Gastroesophageal sphincter (tissue), 4 donors: ENCODE data around the gene CHD9NB. TPM values are rescaled to one million over a fixed set of nuclear protein-coding genes. Genes with fewer than 3 reads are reported as not detected.

ENCODE experiments used
- ATAC-seq: fragments of 150-250 bp; one replicate; pipeline ENCODE4 v1.9.1; 2016; ENCODE audit warnings: mild to moderate bottlenecking, moderate library complexity
- H3K27ac ChIP-seq, 4 donors: fragments of 200-600 bp; sonication (generic) in 3 of 4; 1 replicate in 3 of 4; 2 replicates in 1 of 4; pipeline ENCODE4 v1.5.1; 2016 to 2019
- H3K27me3 ChIP-seq: fragments of 200-600 bp; sonication (generic); one replicate; pipeline ENCODE4 v1.5.1; 2019
- H3K36me3 ChIP-seq, 2 donors: fragments of 200-600 bp; sonication (generic); one replicate each; pipeline ENCODE4 v1.5.1; 2019; ENCODE audit warnings: control low read depth in 1 of 2
- H3K4me1 ChIP-seq, 3 donors: fragments of 200-600 bp; sonication (generic); 1 replicate in 2 of 3; 2 replicates in 1 of 3; pipeline ENCODE4 v1.5.1; 2016 to 2019; ENCODE audit warnings: control low read depth in 2 of 3
- H3K4me3 ChIP-seq, 2 donors: fragments of 200-600 bp; sonication (generic); one replicate each; pipeline ENCODE4 v1.5.1; 2019; ENCODE audit warnings: mild to moderate bottlenecking in 1 of 2, moderate library complexity in 1 of 2
- H3K9me3 ChIP-seq, 3 donors: fragments of 200-600 bp; sonication (generic); one replicate each; pipeline ENCODE4 v1.5.1; 2017 to 2019; ENCODE audit warnings: control low read depth in 2 of 3
- EP300 ChIP-seq: sonication (generic); formaldehyde crosslinking; IDR thresholded peaks from one replicate; pipeline ENCODE4 v1.6.1; 2017; ENCODE audit warnings: antibody characterized with exemption, mild to moderate bottlenecking
- POLR2A ChIP-seq, 2 donors: fragments of 450-650 bp; IDR thresholded peaks; one replicate each; pipeline ENCODE4 v1.6.1; 2017; ENCODE audit warnings: antibody characterized with exemption in 2 of 2, mild to moderate bottlenecking in 2 of 2, moderate library complexity in 1 of 2
- POLR2AphosphoS5 ChIP-seq: sonication (generic); formaldehyde crosslinking; IDR thresholded peaks from one replicate; pipeline ENCODE4 v1.6.1; 2017; ENCODE audit warnings: antibody characterized with exemption
- WGBS, 2 donors: methylation state at CpG; one replicate each; pipeline ENCODE4 v1.1.5; 2018; ENCODE audit warnings: low coverage in 1 of 2; 5-methylcytosine and 5-hydroxymethylcytosine counted together
- total RNA-seq, 4 donors: library from RNA; depleted of rRNA; stranded (reverse); fragments of >200 nt; gene quantifications; one replicate each; pipeline ENCODE4 v1.1.0, GENCODE V29; 2016
- TF ChIP-seq, protein P1 (sequence below), 4 experiments: fragments of 200-600 bp in 2 of 4; fragments of 450-650 bp in 2 of 4; sonication (generic) in 1 of 4; IDR thresholded peaks; one replicate each; pipeline ENCODE4 v1.5.1; 2017 to 2019; ENCODE audit warnings: antibody characterized with exemption in 4 of 4, mild to moderate bottlenecking in 2 of 4, moderate library complexity in 2 of 4

CHD9NB gene
- total RNA-seq = 1 to 10 TPM in 1 of 4 donors, under 1 TPM in 1, not detected in 2; 0.17 to 1.1 TPM

DNA sequence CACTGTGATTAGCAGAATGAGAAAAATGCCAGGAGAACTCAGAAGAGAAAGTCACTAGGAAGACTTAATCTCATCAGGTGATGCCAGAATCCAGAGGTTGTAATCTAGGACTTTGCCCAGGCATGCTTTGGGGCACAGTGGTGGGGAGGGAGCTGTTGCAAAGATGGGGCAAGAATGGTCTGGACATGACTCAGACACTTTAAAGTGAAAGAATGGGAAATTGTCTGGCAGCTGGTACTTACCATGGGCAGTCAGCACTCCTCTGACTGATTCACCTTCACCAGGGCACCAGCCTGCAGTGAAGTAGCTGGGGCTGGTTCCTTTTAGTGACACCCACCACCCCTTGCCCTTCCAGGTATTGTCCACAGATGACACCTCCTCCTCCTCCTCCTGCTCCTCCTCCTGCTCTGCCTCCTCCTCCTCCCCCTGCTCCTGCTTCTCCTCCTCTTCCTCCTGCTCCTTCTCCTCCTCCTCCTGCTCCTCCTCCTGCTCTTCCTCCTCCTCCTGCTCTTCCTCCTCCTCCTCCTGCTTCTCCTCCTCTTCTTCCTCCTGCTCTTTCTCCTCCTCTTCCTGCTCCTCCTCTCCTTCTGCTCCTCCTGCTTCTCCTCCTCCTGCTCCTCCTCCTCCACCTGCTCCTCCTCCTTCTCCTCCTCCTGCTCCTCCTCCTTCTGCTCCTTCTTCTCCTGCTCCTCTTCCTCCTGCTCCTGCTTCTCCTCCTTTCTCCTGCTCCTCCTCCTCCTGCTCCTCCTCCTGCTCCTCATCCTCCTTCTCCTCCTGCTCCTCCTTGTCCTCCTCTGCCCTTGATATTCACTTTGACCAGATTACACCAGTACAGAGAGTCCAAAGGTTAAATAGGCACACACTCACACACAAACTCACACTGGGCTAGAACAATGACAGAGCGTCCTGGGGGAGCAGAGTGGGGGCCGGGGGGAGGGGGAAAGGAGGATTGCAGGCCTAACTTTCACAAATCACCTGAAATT, at the start of gene CHD9NB:
TSS of gene CHD9NB (minus strand) at position 379 of the 983 bp plus-strand sequence. CDS start 8,739 bp downstream, outside the sequence.
- WGBS, 2 donors = no CpG with 5 or more reads among the region's 2 CpGs
- peaks cover 0 to 35% (median 5%) of the 10 kb centered on the region in 3 donors for H3K4me1 ChIP-seq
- no peaks in the 10 kb centered on the region for H3K9me3 ChIP-seq
- TF ChIP-seq EP300 (no peak), POLR2AphosphoS5 (no peak), POLR2A (IDR thresholded peaks at IDR 0.05) (no peak)
- TF ChIP-seq, protein P1, sequence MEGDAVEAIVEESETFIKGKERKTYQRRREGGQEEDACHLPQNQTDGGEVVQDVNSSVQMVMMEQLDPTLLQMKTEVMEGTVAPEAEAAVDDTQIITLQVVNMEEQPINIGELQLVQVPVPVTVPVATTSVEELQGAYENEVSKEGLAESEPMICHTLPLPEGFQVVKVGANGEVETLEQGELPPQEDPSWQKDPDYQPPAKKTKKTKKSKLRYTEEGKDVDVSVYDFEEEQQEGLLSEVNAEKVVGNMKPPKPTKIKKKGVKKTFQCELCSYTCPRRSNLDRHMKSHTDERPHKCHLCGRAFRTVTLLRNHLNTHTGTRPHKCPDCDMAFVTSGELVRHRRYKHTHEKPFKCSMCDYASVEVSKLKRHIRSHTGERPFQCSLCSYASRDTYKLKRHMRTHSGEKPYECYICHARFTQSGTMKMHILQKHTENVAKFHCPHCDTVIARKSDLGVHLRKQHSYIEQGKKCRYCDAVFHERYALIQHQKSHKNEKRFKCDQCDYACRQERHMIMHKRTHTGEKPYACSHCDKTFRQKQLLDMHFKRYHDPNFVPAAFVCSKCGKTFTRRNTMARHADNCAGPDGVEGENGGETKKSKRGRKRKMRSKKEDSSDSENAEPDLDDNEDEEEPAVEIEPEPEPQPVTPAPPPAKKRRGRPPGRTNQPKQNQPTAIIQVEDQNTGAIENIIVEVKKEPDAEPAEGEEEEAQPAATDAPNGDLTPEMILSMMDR (IDR thresholded peaks at IDR 0.05) = no peak
- H3K27me3 ChIP-seq = no peaks in the 10 kb centered on the region
- no peak within 1 kb of the TSS for H3K4me3 ChIP-seq
- peak within 1 kb of the TSS in 1 of 4 donors; percentile 26 for H3K27ac ChIP-seq
- peak; percentile 38 for ATAC-seq
- no peaks in the 10 kb centered on the region for H3K36me3 ChIP-seq

DNA sequence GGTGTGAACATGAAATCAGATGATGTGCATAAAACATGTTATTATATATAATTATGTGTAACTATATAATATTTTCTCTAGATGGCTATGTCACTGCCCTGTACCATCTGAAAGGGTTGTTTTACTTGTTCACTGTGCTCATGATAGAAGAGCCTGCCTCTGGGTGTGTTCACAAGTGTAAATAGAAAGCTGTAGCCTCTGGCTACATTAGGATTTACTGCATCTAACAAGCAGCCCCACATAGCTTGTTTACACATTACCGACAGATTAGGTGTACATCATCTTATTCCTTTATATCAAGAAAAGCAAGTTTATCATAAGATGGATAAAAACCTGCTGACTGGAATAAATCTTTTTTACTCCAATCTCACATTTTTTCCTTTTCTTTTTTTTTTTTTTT, 48.2 kb upstream of the CHD9NB start:
- TF ChIP-seq, protein P1 (IDR thresholded peaks at IDR 0.05) = no peak
- TF ChIP-seq POLR2AphosphoS5 = no peak
- no peak for TF ChIP-seq POLR2A (IDR thresholded peaks at IDR 0.05)
- TF ChIP-seq EP300 = no peak
- Histone ChIP-seq H3K4me3 (no peak overlapping the region), H3K27ac (peak overlapping the region; percentile 48 to 93 (median 88)), H3K4me1 (peaks cover 8 to 51% (median 28%) of the 10 kb centered on the region in 3 donors), H3K36me3 (no peaks in the 10 kb centered on the region), H3K27me3 (no peaks in the 10 kb centered on the region), H3K9me3 (no peaks in the 10 kb centered on the region)
- no peak for ATAC-seq
- WGBS, 2 donors = 87 to 89% methylated on average over 1 of the region's 1 CpG

DNA sequence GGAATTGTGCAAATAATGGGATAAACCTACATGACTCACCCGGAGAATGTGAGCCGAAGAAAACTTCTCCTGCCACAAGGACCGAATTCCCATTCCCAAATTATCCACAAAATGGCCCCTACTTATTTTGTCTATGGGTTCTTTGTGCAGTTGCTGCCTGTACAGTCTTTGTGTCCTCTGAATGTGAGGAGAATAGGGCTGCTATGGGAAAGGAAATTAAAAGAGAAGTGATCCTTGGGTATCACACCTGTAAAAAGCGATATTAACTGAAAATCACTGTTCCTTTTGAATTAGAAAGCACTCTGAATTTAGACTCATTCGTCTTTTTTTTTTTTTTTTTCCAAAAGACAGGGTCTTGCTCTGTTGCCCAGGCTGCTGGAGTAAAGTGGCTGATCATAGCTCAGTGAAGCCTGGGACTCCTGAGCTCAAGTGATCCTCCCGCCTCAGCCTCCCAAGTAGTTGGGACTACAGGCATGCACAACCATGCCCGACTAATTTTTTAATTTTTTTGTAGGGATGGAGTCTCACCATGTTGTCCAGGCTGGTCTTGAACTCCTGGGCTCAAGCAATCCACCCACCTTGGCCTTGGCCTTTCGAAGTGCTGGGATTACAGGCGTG, 47.5 kb upstream of the CHD9NB start:
- H3K27ac ChIP-seq = peak overlapping the region; percentile 48 to 93 (median 88)
- ATAC-seq = no peak
- peak overlapping the region in 1 of 2 donors; percentile 51 for H3K4me3 ChIP-seq
- WGBS, 2 donors = 40 to 56% methylated on average over 6 to 9 of the region's 9 CpGs
- TF ChIP-seq, protein P1 (IDR thresholded peaks at IDR 0.05) = no peak
- TF ChIP-seq EP300 (no peak), POLR2AphosphoS5 (no peak), POLR2A (IDR thresholded peaks at IDR 0.05) (no peak)
- H3K9me3 ChIP-seq = no peaks in the 10 kb centered on the region
- H3K4me1 ChIP-seq = peaks cover 8 to 51% (median 28%) of the 10 kb centered on the region in 3 donors
- H3K27me3 ChIP-seq = no peaks in the 10 kb centered on the region
- no peaks in the 10 kb centered on the region for H3K36me3 ChIP-seq

DNA sequence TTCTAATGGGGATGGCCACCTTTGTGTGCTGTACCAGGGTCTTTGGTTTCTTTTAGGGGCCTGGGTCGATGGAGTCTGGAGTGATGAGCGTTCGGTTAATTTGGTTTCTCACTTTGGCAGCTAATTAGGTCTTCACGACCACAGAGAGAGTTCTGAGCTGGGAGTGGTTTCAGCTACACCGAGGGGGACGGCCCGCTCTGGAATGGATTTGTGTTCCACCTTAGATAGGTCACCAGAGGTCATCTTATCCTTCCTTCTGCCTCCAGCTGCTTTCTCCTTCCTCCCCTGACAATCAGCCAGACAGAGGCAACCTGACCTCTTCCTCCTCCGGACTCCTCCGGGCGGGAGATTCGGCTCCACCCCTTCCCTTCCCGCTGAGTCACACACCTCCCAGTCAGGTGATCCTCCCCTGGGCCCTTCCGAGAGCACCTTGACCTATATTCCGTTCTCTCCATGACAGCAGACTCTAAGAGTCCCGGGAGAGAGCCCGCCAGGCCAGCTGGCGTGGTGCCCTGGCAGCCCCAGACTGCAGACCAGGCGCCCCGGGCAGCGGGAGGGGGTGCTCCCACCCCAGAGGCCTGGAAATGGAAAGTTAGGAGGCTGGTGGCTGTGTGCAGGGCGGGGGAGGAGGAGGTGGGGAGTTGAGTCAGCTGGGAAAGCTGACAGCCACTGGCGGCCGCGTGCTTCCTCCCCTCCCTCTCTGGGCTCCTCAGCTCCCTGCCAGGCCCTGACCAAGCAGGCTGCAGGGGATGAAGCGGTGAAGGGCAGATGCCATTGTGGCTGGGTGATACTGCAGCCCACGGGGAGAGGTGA, 46.8 kb upstream of the CHD9NB start:
- ATAC-seq = peak; percentile 87
- H3K4me1 ChIP-seq = peaks cover 8 to 51% (median 28%) of the 10 kb centered on the region in 3 donors

More for the DNA sequence above, 46.8 kb upstream of the CHD9NB start:
- TF ChIP-seq, protein P1 (IDR thresholded peaks at IDR 0.05) = no peak
- TF ChIP-seq POLR2AphosphoS5 = peak; percentile 65
- WGBS, 2 donors = 0 to 3% methylated on average over 8 of the region's 26 CpGs
- no peaks in the 10 kb centered on the region for H3K9me3 ChIP-seq
- H3K27ac ChIP-seq = peak overlapping the region; percentile 48 to 93 (median 88)
- no peaks in the 10 kb centered on the region for H3K27me3 ChIP-seq
- H3K4me3 ChIP-seq = peak overlapping the region in 1 of 2 donors; percentile 51
- H3K36me3 ChIP-seq = no peaks in the 10 kb centered on the region
